ENCODE measurements around the gene AK2.

Gene AK2

DNA sequence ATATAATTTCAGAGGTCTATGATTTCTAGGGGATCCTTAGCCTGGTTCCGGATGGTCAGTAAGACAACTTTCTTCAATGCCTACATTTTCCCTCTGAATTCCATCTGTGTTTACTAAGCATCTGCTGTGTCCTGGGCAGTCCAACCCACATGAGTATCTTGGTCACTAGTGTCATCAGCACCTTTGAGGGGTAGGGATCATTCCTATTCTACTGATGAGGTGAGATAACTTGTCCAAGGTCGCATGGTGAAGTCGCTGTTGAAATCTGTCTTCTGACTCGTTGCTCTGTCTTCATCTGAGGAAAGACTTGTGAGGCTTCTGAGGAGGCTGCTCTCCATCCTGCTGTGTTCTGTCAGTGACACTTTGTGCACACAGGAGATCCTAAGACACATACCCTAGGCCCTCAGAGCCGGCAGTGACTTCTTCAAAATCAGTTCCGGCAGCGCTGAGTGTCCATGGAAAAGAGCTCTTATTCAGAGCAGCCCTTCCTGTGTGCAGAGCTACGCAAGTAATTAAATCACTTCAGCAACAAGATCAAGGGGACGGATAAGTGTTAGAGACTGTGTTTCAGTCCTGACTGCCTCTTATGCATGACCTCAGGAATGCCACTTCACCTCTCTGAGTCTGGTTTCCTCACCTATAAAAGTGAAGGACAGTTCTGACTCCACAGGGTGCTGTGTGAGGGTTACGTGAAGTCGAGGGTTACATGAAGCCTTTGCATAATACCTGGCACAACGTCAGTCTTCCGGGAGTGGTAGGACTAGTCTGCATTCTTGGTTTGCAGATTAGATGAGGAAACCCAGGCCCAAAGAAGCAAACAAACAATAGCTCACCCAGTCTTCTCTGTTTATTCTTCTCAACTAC is 28.4 kb downstream of the AK2 start:
- Histone ChIP-seq H3K4me2 (ENCODE audit: low read length) (no peak overlapping the region), H3K9me3 (ENCODE audit: control insufficient read depth, insufficient read depth, low read length) (no peaks in the 10 kb centered on the region), H3K4me3 (ENCODE audit: low read length) (no peak overlapping the region), H3F3A (ENCODE audit: control insufficient read depth, insufficient read depth) (peaks cover 8% of the 10 kb centered on the region), H4K20me1 (ENCODE audit: control insufficient read depth, insufficient read depth, low read depth, low read length) (no peaks in the 10 kb centered on the region), H3K9me2 (replicated peaks; ENCODE audit: control insufficient read depth, low read length) (no peaks in the 10 kb centered on the region), H3K27ac (ENCODE audit: low read depth, low read length) (no peak overlapping the region), H3K36me3 (ENCODE audit: control insufficient read depth, low read length) (peaks cover 72% of the 10 kb centered on the region), H3K27me3 (ENCODE audit: control insufficient read depth, low read length) (no peaks in the 10 kb centered on the region), H3K4me1 (ENCODE audit: control insufficient read depth, low read length) (no peaks in the 10 kb centered on the region), H3K79me2 (ENCODE audit: control insufficient read depth, low read length) (no peaks in the 10 kb centered on the region)
- no peak for TF ChIP-seq EZH2phosphoT487 (IDR thresholded peaks at IDR 0.05; ENCODE audit: borderline replicate concordance, low read length)
- TF ChIP-seq, protein P1, sequence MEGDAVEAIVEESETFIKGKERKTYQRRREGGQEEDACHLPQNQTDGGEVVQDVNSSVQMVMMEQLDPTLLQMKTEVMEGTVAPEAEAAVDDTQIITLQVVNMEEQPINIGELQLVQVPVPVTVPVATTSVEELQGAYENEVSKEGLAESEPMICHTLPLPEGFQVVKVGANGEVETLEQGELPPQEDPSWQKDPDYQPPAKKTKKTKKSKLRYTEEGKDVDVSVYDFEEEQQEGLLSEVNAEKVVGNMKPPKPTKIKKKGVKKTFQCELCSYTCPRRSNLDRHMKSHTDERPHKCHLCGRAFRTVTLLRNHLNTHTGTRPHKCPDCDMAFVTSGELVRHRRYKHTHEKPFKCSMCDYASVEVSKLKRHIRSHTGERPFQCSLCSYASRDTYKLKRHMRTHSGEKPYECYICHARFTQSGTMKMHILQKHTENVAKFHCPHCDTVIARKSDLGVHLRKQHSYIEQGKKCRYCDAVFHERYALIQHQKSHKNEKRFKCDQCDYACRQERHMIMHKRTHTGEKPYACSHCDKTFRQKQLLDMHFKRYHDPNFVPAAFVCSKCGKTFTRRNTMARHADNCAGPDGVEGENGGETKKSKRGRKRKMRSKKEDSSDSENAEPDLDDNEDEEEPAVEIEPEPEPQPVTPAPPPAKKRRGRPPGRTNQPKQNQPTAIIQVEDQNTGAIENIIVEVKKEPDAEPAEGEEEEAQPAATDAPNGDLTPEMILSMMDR (IDR thresholded peaks at IDR 0.05; ENCODE audit: low read depth, low read length, poor library complexity, severe bottlenecking): no peak

DNA sequence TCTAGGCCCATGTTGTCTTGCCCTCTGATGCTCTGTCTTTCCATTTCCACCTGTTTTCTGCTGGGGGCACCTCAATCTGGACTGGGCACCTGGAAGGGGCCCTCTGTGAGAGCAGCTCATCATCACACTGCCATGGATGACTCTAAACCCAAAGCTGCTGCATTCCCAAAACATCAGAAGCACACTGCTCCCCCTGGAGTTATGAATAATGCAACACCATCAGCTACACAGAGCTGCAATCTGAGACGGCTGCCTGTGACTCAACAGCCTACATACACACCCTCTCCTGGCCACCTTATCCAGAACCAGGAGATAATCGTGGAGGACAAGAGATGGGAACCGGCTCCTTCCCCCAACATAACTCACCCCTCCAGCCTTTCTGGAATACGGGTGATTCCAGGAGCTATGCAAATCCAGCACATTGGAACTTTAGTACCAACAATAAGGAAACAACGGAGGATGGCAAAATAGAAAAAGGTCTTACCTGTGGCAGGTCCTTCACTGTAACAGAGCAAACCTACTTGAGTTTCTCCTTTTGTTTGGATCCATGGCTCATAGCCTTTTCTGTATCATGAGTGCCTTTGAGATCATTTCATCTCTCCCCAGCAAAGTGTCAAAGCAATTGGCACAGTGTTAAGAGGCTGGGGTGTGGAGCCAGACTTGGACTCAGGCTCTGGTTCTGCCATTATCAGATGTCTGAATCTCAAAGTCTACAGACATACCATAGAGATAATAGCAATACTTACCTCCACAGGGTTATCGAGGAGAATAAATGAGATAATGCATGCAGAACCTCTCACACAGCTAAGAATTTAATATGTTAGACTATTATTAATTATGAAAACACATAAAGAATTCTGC is 29.3 kb downstream of the AK2 start:
- Histone ChIP-seq H3K4me3 (ENCODE audit: low read length) (no peak overlapping the region), H3K9me2 (replicated peaks; ENCODE audit: control insufficient read depth, low read length) (no peaks in the 10 kb centered on the region), H3K36me3 (ENCODE audit: control insufficient read depth, low read length) (peaks cover 64% of the 10 kb centered on the region), H3K4me1 (ENCODE audit: control insufficient read depth, low read length) (no peaks in the 10 kb centered on the region), H3K79me2 (ENCODE audit: control insufficient read depth, low read length) (no peaks in the 10 kb centered on the region), H3F3A (ENCODE audit: control insufficient read depth, insufficient read depth) (peaks cover 8% of the 10 kb centered on the region), H3K4me2 (ENCODE audit: low read length) (no peak overlapping the region), H4K20me1 (ENCODE audit: control insufficient read depth, insufficient read depth, low read depth, low read length) (no peaks in the 10 kb centered on the region), H3K9me3 (ENCODE audit: control insufficient read depth, insufficient read depth, low read length) (no peaks in the 10 kb centered on the region), H3K27ac (ENCODE audit: low read depth, low read length) (no peak overlapping the region), H3K27me3 (ENCODE audit: control insufficient read depth, low read length) (no peaks in the 10 kb centered on the region)
- TF ChIP-seq EZH2phosphoT487 (IDR thresholded peaks at IDR 0.05; ENCODE audit: borderline replicate concordance, low read length): no peak
- TF ChIP-seq, protein P1 (IDR thresholded peaks at IDR 0.05; ENCODE audit: low read depth, low read length, poor library complexity, severe bottlenecking): peak; percentile 14

DNA sequence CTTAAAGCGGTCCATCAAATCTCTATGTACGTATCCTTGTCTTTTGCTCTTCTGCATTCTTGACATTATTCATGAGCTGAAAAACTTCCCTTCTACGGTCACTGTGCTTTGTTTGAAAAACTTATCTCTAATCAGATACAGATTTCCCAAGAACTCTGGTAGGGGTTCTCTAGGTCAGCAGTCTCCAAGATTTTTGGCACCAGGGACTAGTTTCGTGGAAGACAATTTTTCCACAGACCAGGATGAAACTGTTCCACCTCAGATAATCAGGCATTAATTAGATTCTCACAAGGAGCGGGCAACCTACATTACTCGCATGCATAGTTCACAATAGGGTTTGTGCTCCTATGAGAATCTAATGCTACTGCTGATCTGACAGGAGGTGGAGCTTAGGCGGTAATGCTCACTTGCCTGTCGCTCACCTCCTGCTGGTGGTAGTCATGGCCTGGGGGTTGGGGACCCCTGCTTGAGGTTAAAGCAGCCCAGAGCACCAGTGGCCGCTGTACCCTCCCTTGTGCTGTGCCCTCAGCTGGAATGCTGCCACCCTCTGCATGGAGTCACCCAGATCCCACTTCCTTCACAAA is 30.8 kb downstream of the AK2 start:
- H3K9me2 ChIP-seq (replicated peaks; ENCODE audit: control insufficient read depth, low read length): no peaks in the 10 kb centered on the region
- no peak overlapping the region for H3K4me3 ChIP-seq (ENCODE audit: low read length)
- no peaks in the 10 kb centered on the region for H3K4me1 ChIP-seq (ENCODE audit: control insufficient read depth, low read length)
- H3K4me2 ChIP-seq (ENCODE audit: low read length): no peak overlapping the region
- H3K27me3 ChIP-seq (ENCODE audit: control insufficient read depth, low read length): no peaks in the 10 kb centered on the region
- TF ChIP-seq EZH2phosphoT487 (IDR thresholded peaks at IDR 0.05; ENCODE audit: borderline replicate concordance, low read length): no peak
- TF ChIP-seq, protein P1 (IDR thresholded peaks at IDR 0.05; ENCODE audit: low read depth, low read length, poor library complexity, severe bottlenecking): no peak
- no peaks in the 10 kb centered on the region for H4K20me1 ChIP-seq (ENCODE audit: control insufficient read depth, insufficient read depth, low read depth, low read length)
- H3K36me3 ChIP-seq (ENCODE audit: control insufficient read depth, low read length): peaks cover 49% of the 10 kb centered on the region
- H3K9me3 ChIP-seq (ENCODE audit: control insufficient read depth, insufficient read depth, low read length): no peaks in the 10 kb centered on the region
- no peak overlapping the region for H3K27ac ChIP-seq (ENCODE audit: low read depth, low read length)
- peaks cover 12% of the 10 kb centered on the region for H3F3A ChIP-seq (ENCODE audit: control insufficient read depth, insufficient read depth)
- H3K79me2 ChIP-seq (ENCODE audit: control insufficient read depth, low read length): no peaks in the 10 kb centered on the region
